Frontal cortex (tissue), 4 donors: ENCODE results near the gene FXR1. TPM values are rescaled to one million over a fixed set of nuclear protein-coding genes. Genes with fewer than 3 reads are reported as not detected.
"Not testable (repeated sequence)": the region's sequence is repeated elsewhere in the genome, so short reads cannot be mapped to it uniquely, and the experiment has no call there.

ENCODE experiments used
- DNase-seq, 2 donors: peaks; one replicate each; pipeline ENCODE4 v3.0.0; 2012; ENCODE audit warnings: low spot score in 2 of 2
- FAIRE-seq: peaks from 2 replicates; lab custom pipeline; 2012; peaks lifted over from hg19 to GRCh38; lab: Jason Lieb, UNC
- total RNA-seq: library from RNA; depleted of rRNA; stranded (reverse); fragments of >200 nt; gene quantifications from one replicate; pipeline ENCODE4 v1.2.3, GENCODE V29; 2014
- donor health status: control.
- donor health status: control.
- donor health status: control.

FXR1 gene
- total RNA-seq, 1 donor from 2014 or later = 142 TPM

DNA sequence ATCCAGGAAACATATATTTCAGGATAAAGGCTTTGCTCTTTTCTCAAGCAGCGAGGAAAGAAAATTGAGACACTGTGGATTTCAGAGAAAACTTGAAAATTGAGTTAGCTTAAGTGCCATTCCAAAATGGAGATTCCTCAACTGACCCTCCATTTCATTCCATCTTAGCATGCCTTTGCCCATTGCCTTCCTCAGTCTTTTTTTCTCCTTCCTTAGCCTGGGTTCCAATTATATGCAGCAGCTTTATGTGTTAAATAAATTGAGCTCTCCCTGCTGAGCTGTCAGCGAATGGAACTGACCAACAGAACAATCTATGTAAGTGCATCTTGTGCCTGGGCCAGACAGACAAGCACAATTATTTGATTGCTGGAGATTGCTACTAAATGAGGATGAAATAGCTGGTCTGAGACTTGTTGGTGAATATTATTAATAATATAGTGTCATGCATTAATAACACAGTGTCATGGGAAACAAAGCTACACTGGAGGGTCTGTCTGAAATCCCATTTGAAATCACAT, 84.0 kb downstream of the FXR1 start:
- DNase-seq (no peak), FAIRE-seq (no peak)

DNA sequence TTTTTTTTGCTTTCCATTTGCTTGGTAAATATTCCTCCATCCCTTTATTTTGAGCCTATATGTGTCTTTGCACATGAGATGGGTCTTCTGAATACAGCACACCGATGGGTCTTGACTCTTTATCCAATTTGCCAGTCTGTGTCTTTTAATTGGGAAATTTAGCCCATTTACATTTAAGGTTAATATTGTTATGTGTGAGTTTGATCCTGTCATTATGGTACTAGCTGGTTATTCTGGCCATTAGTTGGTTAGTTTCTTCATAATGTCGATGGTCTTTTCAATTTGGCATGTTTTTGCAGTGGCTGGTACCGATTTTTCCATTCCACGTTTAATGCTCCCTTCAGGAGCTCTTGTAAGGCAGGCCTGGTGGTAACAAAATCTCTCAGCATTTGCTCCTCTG, 89.9 kb downstream of the FXR1 start:
- DNase-seq, FAIRE-seq: not testable (repeated sequence)

GRCh38 chr3:181003469-181003868, 91.0 kb downstream of the FXR1 start:
- not testable (repeated sequence) for DNase-seq, FAIRE-seq

DNA sequence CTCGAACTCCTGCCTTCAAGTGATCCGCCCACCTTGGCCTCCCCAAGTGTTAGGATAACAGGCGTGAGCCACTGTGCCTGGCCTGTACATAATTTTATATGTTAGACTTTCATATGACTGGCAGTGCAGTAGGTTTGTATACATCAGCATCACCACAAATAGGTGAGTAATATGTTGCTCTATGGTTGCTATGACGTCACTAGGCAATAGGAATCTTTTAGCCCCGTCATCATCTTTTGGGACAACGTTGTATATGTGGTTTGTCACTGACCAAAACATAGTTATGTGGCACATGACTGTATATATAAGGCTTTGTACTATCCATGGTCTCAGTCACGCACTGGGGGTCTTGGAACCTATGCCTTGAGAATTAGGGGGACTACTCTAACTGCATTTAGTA, 94.1 kb downstream of the FXR1 start:
- no peak for FAIRE-seq
- DNase-seq = no peak

DNA sequence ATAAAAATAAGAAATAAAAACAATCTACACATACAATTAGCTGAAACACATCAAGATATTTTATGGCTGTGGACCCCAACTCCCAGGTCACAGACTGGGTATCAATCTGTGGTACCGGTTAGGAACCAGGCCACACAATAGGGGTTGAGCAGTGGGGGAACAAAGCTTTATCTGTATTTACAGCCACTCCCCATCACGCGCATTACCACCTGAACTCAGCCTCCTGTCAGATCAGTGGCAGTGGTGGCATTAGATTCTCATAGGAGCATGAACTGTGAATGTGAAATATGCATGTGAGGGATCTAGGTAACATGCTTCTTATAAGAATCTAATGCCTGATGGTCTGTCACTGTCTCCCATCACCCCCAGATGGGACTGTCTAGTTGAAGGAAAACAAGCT, 94.8 kb downstream of the FXR1 start:
- DNase-seq (no peak), FAIRE-seq (no peak)

GRCh38 chr3:181008796-181009195, 96.3 kb downstream of the FXR1 start:
- DNase-seq (no peak), FAIRE-seq (no peak)

GRCh38 chr3:181009225-181009624, 96.8 kb downstream of the FXR1 start:
- DNase-seq (no peak), FAIRE-seq (no peak)

- no peak for FAIRE-seq
Measured at GRCh38 chr3:181017690-181018089, 105.2 kb downstream of the FXR1 start.

DNA sequence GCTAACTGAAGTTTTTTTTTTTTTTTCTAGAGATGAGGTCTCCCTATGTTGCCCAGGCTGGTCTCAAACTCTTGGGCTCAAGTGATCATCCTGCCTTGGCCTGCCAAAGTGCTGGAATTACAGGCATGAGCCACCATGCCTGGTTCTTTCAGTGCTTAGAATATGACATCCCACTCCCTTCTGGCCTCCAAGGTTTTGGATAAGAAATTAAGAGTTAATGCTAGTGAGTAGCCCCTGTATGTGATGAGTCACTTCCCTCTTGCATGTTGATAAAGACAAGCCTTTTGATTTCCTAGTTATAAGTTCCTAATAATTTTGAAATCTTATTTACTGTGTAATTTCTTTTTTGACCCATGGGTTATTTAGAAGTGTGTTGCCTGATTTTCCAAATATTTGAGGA, 112.7 kb downstream of the FXR1 start:
- no peak for FAIRE-seq
- no peak for DNase-seq

More at GRCh38 chr3:181017690-181018089, 105.2 kb downstream of the FXR1 start:
- DNase-seq = no peak

GRCh38 chr3:181030948-181031347, 118.5 kb downstream of the FXR1 start:
- no peak for DNase-seq
- FAIRE-seq = no peak

Other genes with a start within 250 kb of the FXR1 start
- 0.82 TPM for gene CCDC39, start 233.2 kb upstream of the FXR1 start, total RNA-seq
- 39.9 TPM for gene DNAJC19, start 77.1 kb downstream of the FXR1 start, total RNA-seq